IMR-90 (cell line): ENCODE results near the gene C16orf89. TPM values are rescaled to one million over a fixed set of nuclear protein-coding genes. Genes with fewer than 3 reads are reported as not detected.

Source experiments
- ATAC-seq: fragments of 200-7000 bp; cut with Tn5 transposase; 2 replicates; pipeline ENCODE4 v1.9.1; 2020; ENCODE audit warnings: low read depth, mild to moderate bottlenecking, moderate library complexity
- BruUV-seq: library from RNA; stranded (reverse); fragments of 400-500 nt; replicated peaks from 2 replicates; lab custom pipeline; 2021; lab: Mats Ljungman, UMichigan
- CTCF ChIA-PET: fragments of 300-600 bp; formaldehyde crosslinking; extraction: SDS; loops from one replicate; lab custom pipeline; 2021; ENCODE audit warnings: antibody characterized with exemption; lab: Yijun Ruan, JAX
- POLR2A ChIA-PET: fragments of 300-600 bp; sonication (Branson Sonifier 250); formaldehyde crosslinking; loops from one replicate; lab custom pipeline; 2022; ENCODE audit warnings: antibody characterized with exemption; ENCODE audit not compliant: unreplicated experiment; lab: Charles Lee
- DNase-seq: peaks from one replicate; pipeline ENCODE4 v3.0.0; 2013
- H2AFZ ChIP-seq: replicated peaks from 2 replicates; pipeline ENCODE3; 2013; ENCODE audit warnings: low read length, mild to moderate bottlenecking; ENCODE audit not compliant: poor library complexity
- H2AK5ac ChIP-seq: 2 replicates; pipeline ENCODE4 v1.6.1; 2013; ENCODE audit warnings: low read depth, low read length, inconsistent platforms
- H2AK9ac ChIP-seq: replicated peaks from 2 replicates; pipeline ENCODE3; 2013; ENCODE audit warnings: mild to moderate bottlenecking, low read depth, low read length, moderate library complexity; ENCODE audit not compliant: poor library complexity
- H2BK120ac ChIP-seq: 2 replicates; pipeline ENCODE4 v1.6.1; 2013; ENCODE audit warnings: low read depth, low read length, inconsistent platforms
- H2BK15ac ChIP-seq: 3 replicates; pipeline ENCODE4 v1.6.1; 2013; ENCODE audit warnings: low read depth, low read length, inconsistent platforms
- H2BK20ac ChIP-seq: 2 replicates; pipeline ENCODE4 v1.6.1; 2013; ENCODE audit warnings: low read depth, mild to moderate bottlenecking, inconsistent platforms, low read length, moderate library complexity
- H2BK5ac ChIP-seq: 2 replicates; pipeline ENCODE4 v1.6.1; 2013; ENCODE audit warnings: mild to moderate bottlenecking, low read depth, low read length, inconsistent platforms; ENCODE audit not compliant: poor library complexity, severe bottlenecking
- H3K14ac ChIP-seq: replicated peaks from 2 replicates; pipeline ENCODE4 v1.6.1; 2013; ENCODE audit warnings: low read depth, low read length, inconsistent platforms
- H3K18ac ChIP-seq: 2 replicates; pipeline ENCODE4 v1.6.1; 2013; ENCODE audit warnings: low read depth, low read length, control low read depth
- H3K23ac ChIP-seq: 2 replicates; pipeline ENCODE4 v1.6.1; 2013; ENCODE audit warnings: low read depth, low read length, inconsistent platforms
- H3K27ac ChIP-seq: 2 replicates; pipeline ENCODE4 v1.5.1; 2013; ENCODE audit warnings: mild to moderate bottlenecking, control low read depth, low read length; ENCODE audit not compliant: insufficient read depth
- H3K27me3 ChIP-seq: 2 replicates; pipeline ENCODE4 v1.6.1; 2013; ENCODE audit warnings: low read length; ENCODE audit not compliant: control insufficient read depth, insufficient read depth
- H3K36me3 ChIP-seq: 2 replicates; pipeline ENCODE4 v1.6.1; 2013; ENCODE audit warnings: low read length, mixed read lengths; ENCODE audit not compliant: control insufficient read depth, insufficient read depth
- H3K4ac ChIP-seq: 2 replicates; pipeline ENCODE4 v1.6.1; 2013; ENCODE audit warnings: low read depth, low read length, inconsistent platforms
- H3K4me1 ChIP-seq: 2 replicates; pipeline ENCODE4 v1.6.1; 2013; ENCODE audit warnings: low read length, mixed read lengths; ENCODE audit not compliant: control insufficient read depth, insufficient read depth
- H3K4me2 ChIP-seq: 2 replicates; pipeline ENCODE4 v1.6.1; 2013; ENCODE audit warnings: low read depth, mild to moderate bottlenecking, control low read depth, low read length, moderate library complexity
- H3K4me3 ChIP-seq: 2 replicates; pipeline ENCODE4 v1.5.1; 2013; ENCODE audit warnings: low read depth, mild to moderate bottlenecking, control low read depth, low read length, moderate library complexity; ENCODE audit not compliant: insufficient read depth
- H3K56ac ChIP-seq: 2 replicates; pipeline ENCODE4 v1.6.1; 2013; ENCODE audit warnings: low read length, inconsistent platforms; ENCODE audit not compliant: insufficient read depth; ENCODE audit errors: extremely low read depth
- H3K79me1 ChIP-seq, 2 experiments: 2 replicates each; pipeline ENCODE4 v1.6.1; 2013; ENCODE audit warnings: low read length in 2 of 2, inconsistent platforms in 1 of 2, low read depth in 1 of 2
- H3K9ac ChIP-seq: 2 replicates; pipeline ENCODE4 v1.6.1; 2013; ENCODE audit warnings: low read depth, low read length, control low read depth
- H3K9me1 ChIP-seq: 2 replicates; pipeline ENCODE4 v1.6.1; 2013; ENCODE audit warnings: low read length, inconsistent platforms; ENCODE audit not compliant: insufficient read depth
- H3K9me3 ChIP-seq: 2 replicates; pipeline ENCODE4 v1.6.1; 2013; ENCODE audit warnings: low read length; ENCODE audit not compliant: control insufficient read depth, insufficient read depth
- H4K20me1 ChIP-seq: 2 replicates; pipeline ENCODE4 v1.6.1; 2013; ENCODE audit warnings: low read length, inconsistent platforms; ENCODE audit not compliant: insufficient read depth
- H4K5ac ChIP-seq: 2 replicates; pipeline ENCODE4 v1.6.1; 2013; ENCODE audit warnings: mild to moderate bottlenecking, low read depth, low read length, control low read depth
- H4K8ac ChIP-seq, 2 experiments: 2 replicates each; pipeline ENCODE4 v1.6.1; 2013; ENCODE audit warnings: low read depth in 2 of 2, low read length in 2 of 2, control low read depth in 1 of 2, inconsistent platforms in 1 of 2
- H4K91ac ChIP-seq: 2 replicates; pipeline ENCODE4 v1.6.1; 2013; ENCODE audit warnings: low read depth, low read length, inconsistent platforms; ENCODE audit not compliant: insufficient read depth
- BHLHE40 ChIP-seq: fragments of 150-350 bp; IDR thresholded peaks from 2 replicates; pipeline ENCODE4 v1.6.1; 2016; ENCODE audit warnings: mild to moderate bottlenecking, low read depth, low read length
- CEBPB ChIP-seq: IDR thresholded peaks from 2 replicates; pipeline ENCODE4 v1.6.1; 2012; ENCODE audit warnings: low read depth, low read length, improper control_type of control experiment
- CHD1 ChIP-seq: IDR thresholded peaks from 2 replicates; pipeline ENCODE4 v1.6.1; 2012; ENCODE audit warnings: low read depth, low read length, improper control_type of control experiment
- FOS ChIP-seq: fragments of 150-350 bp; IDR thresholded peaks from 2 replicates; pipeline ENCODE4 v1.6.1; 2016; ENCODE audit warnings: low read depth, low read length
- MAFK ChIP-seq: IDR thresholded peaks from 2 replicates; pipeline ENCODE4 v1.6.1; 2012; ENCODE audit warnings: low read depth, low read length, improper control_type of control experiment
- MAZ ChIP-seq: IDR thresholded peaks from 2 replicates; pipeline ENCODE4 v1.6.1; 2012; ENCODE audit warnings: low read depth, mild to moderate bottlenecking, low read length, improper control_type of control experiment, moderate library complexity, borderline replicate concordance
- MXI1 ChIP-seq: IDR thresholded peaks from 2 replicates; pipeline ENCODE4 v1.6.1; 2012; ENCODE audit warnings: low read depth, mild to moderate bottlenecking, low read length, moderate library complexity, borderline replicate concordance
- NFE2L2 ChIP-seq: fragments of 150-350 bp; IDR thresholded peaks from 2 replicates; pipeline ENCODE4 v1.6.1; 2016; ENCODE audit warnings: low read depth, mild to moderate bottlenecking, low read length
- POLR2A ChIP-seq: IDR thresholded peaks from 2 replicates; pipeline ENCODE4 v1.6.1; 2012; ENCODE audit warnings: mild to moderate bottlenecking, low read depth, low read length
- RAD21 ChIP-seq: IDR thresholded peaks from 2 replicates; pipeline ENCODE4 v1.6.1; 2012; ENCODE audit warnings: low read length, improper control_type of control experiment
- RCOR1 ChIP-seq: IDR thresholded peaks from 2 replicates; pipeline ENCODE4 v1.6.1; 2012; ENCODE audit warnings: mild to moderate bottlenecking, low read length, improper control_type of control experiment; ENCODE audit not compliant: insufficient replicate concordance
- RFX5 ChIP-seq: IDR thresholded peaks from 2 replicates; pipeline ENCODE4 v1.8.0; 2012; ENCODE audit warnings: low read depth, mild to moderate bottlenecking, low read length, moderate library complexity
- SMC3 ChIP-seq: fragments of 150-350 bp; IDR thresholded peaks from 2 replicates; pipeline ENCODE4 v1.6.1; 2016; ENCODE audit warnings: low read depth, mild to moderate bottlenecking, antibody characterized with exemption, low read length, moderate library complexity
- WGBS, 2 experiments: methylation state at CpG; one replicate each; pipeline versions ENCODE4 v1.1.5 to v1.1.7; 2013; ENCODE audit warnings: missing lambda C conversion rate in 2 of 2; ENCODE audit not compliant: insufficient read length in 1 of 2; ENCODE audit errors: extremely low coverage in 2 of 2; 5-methylcytosine and 5-hydroxymethylcytosine counted together
- dilution Hi-C: fragments of 300-500 bp; cut with HindIII; formaldehyde crosslinking; loops from one replicate; pipeline ENCODE4 v1.14.3; 2018; ENCODE audit warnings: low sequenced_read_pairs; ENCODE audit not compliant: unreplicated experiment
- in situ Hi-C: fragments of 300-500 bp; cut with MboI; formaldehyde crosslinking; loops from 3 replicates; pipeline ENCODE4 v1.14.3; 2019; ENCODE audit warnings: low sequenced_read_pairs, inconsistent platforms, mixed read lengths
- intact Hi-C: fragments of 100-400 bp; cut with micrococcal nuclease; formaldehyde crosslinking; loops from 2 replicates; pipeline ENCODE4 v1.10.0; 2022
- polyA plus RNA-seq, 3 experiments: library from polyadenylated mRNA; depleted of rRNA; stranded (reverse); fragments of >200 nt; gene quantifications; 2 replicates each; pipeline ENCODE4 v1.2.3, GENCODE V29; 2012; ENCODE audit warnings: low replicate concordance in 1 of 3
- total RNA-seq: library from RNA; depleted of rRNA; stranded (reverse); fragments of >200 nt; gene quantifications from 2 replicates; pipeline ENCODE4 v1.2.3, GENCODE V29; 2012
- TF ChIP-seq, protein P1 (sequence below): fragments of 150-350 bp; IDR thresholded peaks from 2 replicates; pipeline ENCODE4 v1.6.1; 2017; ENCODE audit warnings: mild to moderate bottlenecking, antibody characterized with exemption, low read length, low read depth
- TF ChIP-seq, protein P2 (sequence below): conservative IDR thresholded peaks from 2 replicates; pipeline ENCODE4 v1.5.1; 2012; ENCODE audit warnings: mild to moderate bottlenecking, low read depth, low read length, improper control_type of control experiment
- TF ChIP-seq, protein P3 (sequence below): fragments of 150-350 bp; IDR thresholded peaks from 2 replicates; pipeline ENCODE4 v1.6.1; 2016; ENCODE audit warnings: low read depth, mild to moderate bottlenecking, low read length, moderate library complexity, borderline replicate concordance

The C16orf89 gene
- total and polyA plus RNA-seq, 2 of the 4 experiments (the other 2 are of a cell fraction): 0.17 to 0.18 TPM

DNA sequence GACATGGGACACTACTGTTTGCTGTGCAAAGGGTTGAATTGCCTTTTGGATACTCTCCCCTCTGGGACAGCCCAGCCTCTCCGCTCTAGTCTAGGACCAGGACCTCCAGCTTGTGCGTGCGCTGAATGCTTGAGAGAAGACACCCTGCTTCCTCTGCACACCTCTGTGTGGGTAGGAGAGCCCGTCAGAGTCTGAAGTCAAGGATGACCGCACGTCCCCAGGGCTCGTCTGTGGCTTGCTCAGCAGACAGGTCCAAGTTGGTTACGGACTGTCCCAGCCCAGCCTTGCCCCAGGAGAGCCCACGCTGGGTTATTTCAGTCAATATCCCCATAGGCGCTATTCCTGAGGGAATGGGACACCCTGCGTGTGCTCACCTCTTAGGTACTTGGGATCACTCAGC lies 3.7 kb downstream of the C16orf89 start:
- no peak overlapping the region for H4K5ac ChIP-seq
- H3K36me3 ChIP-seq: no peaks in the 10 kb centered on the region
- H2AFZ ChIP-seq: no peak overlapping the region
- H3K27ac ChIP-seq: no peak overlapping the region
- H3K9ac ChIP-seq: no peak overlapping the region
- no CpG with 5 or more reads among the region's 11 CpGs for WGBS, 2 experiments
- in situ Hi-C loops (no loop called here), dilution Hi-C loops (no loop called here), intact Hi-C loops (no loop called here)
- no peak overlapping the region for H3K18ac ChIP-seq
- H2BK15ac ChIP-seq: no peak overlapping the region
- ChIA-PET CTCF (no interaction called here), POLR2A (no interaction called here)
- H3K9me1 ChIP-seq: peaks cover 3% of the 10 kb centered on the region; the same call in 1 of the 2 replicates
- DNase-seq: no peak
- ATAC-seq: no peak
- H4K8ac ChIP-seq: no peak overlapping the region
- no peak overlapping the region for H2AK9ac ChIP-seq
- TF ChIP-seq, protein P1, sequence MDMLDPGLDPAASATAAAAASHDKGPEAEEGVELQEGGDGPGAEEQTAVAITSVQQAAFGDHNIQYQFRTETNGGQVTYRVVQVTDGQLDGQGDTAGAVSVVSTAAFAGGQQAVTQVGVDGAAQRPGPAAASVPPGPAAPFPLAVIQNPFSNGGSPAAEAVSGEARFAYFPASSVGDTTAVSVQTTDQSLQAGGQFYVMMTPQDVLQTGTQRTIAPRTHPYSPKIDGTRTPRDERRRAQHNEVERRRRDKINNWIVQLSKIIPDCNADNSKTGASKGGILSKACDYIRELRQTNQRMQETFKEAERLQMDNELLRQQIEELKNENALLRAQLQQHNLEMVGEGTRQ: no peak
- TF ChIP-seq, protein P2, sequence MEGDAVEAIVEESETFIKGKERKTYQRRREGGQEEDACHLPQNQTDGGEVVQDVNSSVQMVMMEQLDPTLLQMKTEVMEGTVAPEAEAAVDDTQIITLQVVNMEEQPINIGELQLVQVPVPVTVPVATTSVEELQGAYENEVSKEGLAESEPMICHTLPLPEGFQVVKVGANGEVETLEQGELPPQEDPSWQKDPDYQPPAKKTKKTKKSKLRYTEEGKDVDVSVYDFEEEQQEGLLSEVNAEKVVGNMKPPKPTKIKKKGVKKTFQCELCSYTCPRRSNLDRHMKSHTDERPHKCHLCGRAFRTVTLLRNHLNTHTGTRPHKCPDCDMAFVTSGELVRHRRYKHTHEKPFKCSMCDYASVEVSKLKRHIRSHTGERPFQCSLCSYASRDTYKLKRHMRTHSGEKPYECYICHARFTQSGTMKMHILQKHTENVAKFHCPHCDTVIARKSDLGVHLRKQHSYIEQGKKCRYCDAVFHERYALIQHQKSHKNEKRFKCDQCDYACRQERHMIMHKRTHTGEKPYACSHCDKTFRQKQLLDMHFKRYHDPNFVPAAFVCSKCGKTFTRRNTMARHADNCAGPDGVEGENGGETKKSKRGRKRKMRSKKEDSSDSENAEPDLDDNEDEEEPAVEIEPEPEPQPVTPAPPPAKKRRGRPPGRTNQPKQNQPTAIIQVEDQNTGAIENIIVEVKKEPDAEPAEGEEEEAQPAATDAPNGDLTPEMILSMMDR: no peak
- TF ChIP-seq NFE2L2: no peak
- TF ChIP-seq SMC3: no peak
- TF ChIP-seq RCOR1: no peak
- TF ChIP-seq MXI1: no peak
- TF ChIP-seq, protein P3, sequence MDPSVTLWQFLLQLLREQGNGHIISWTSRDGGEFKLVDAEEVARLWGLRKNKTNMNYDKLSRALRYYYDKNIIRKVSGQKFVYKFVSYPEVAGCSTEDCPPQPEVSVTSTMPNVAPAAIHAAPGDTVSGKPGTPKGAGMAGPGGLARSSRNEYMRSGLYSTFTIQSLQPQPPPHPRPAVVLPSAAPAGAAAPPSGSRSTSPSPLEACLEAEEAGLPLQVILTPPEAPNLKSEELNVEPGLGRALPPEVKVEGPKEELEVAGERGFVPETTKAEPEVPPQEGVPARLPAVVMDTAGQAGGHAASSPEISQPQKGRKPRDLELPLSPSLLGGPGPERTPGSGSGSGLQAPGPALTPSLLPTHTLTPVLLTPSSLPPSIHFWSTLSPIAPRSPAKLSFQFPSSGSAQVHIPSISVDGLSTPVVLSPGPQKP: no peak
- no peak for TF ChIP-seq MAZ
- TF ChIP-seq MAFK: no peak
- no peak for TF ChIP-seq POLR2A
- TF ChIP-seq BHLHE40: no peak
- no peak for TF ChIP-seq FOS
- no peak for TF ChIP-seq RAD21
- TF ChIP-seq CHD1: no peak
- no peak for TF ChIP-seq CEBPB
- no peak for TF ChIP-seq RFX5
- peaks cover 21% of the 10 kb centered on the region for H3K27me3 ChIP-seq
- no peak overlapping the region for H2BK20ac ChIP-seq
- no TSS peak for BruUV-seq
- H3K79me1 ChIP-seq: no peaks in the 10 kb centered on the region
- no peaks in the 10 kb centered on the region for H4K20me1 ChIP-seq
- no peak overlapping the region for H3K4me3 ChIP-seq
- H3K4me2 ChIP-seq: no peak overlapping the region
- H3K4ac ChIP-seq: no peak overlapping the region
- no peak overlapping the region for H3K14ac ChIP-seq
- no peak overlapping the region for H2AK5ac ChIP-seq
- H3K56ac ChIP-seq: no peak overlapping the region
- no peak overlapping the region for H2BK120ac ChIP-seq
- no peak overlapping the region for H4K91ac ChIP-seq
- no peak overlapping the region for H2BK5ac ChIP-seq
- peaks cover 6% of the 10 kb centered on the region; the same call in 1 of the 2 replicates for H3K4me1 ChIP-seq
- H3K9me3 ChIP-seq: no peaks in the 10 kb centered on the region
- H3K23ac ChIP-seq: no peak overlapping the region
